HFFc6 (cell line): ENCODE measurements around the gene STXBP2. TPM values are rescaled to one million over a fixed set of nuclear protein-coding genes. Genes with fewer than 3 reads are reported as not detected.
A peak's percentile ranks its signal among the peaks of the same experiment; 100 is the strongest.

Experiments used
- DNase-seq: peaks from one replicate; pipeline ENCODE4 v3.0.0-alpha.2; 2018
- H3K27ac Mint-ChIP-seq: 2 replicates; pipeline ENCODE4 v1.8.0; 2020; ENCODE audit warnings: mild to moderate bottlenecking, mixed read lengths
- H3K27me3 Mint-ChIP-seq: 2 replicates; pipeline ENCODE4 v1.8.0; 2021; ENCODE audit warnings: mild to moderate bottlenecking, moderate library complexity, mixed read lengths; ENCODE audit not compliant: insufficient read depth
- H3K36me3 Mint-ChIP-seq: 2 replicates; pipeline ENCODE4 v1.8.0; 2021; ENCODE audit warnings: low read depth, mixed read lengths
- H3K4me1 Mint-ChIP-seq: 2 replicates; pipeline ENCODE4 v1.8.0; 2020; ENCODE audit warnings: low read depth, mixed read lengths
- H3K4me3 Mint-ChIP-seq: 2 replicates; pipeline ENCODE4 v1.8.0; 2020; ENCODE audit warnings: mild to moderate bottlenecking, moderate library complexity, mixed read lengths
- H3K9me3 Mint-ChIP-seq: 2 replicates; pipeline ENCODE4 v1.8.0; 2020; ENCODE audit warnings: mild to moderate bottlenecking, mixed read lengths
- total RNA-seq, 6 experiments: library from RNA; stranded (reverse); fragmentation: NEBNext Ultra II Directional; extraction: Animal tissue kit (Norgen Biotek cat#: 25700); gene quantifications; 2 replicates in 1 of 6; 3 replicates in 5 of 6; pipeline ENCODE4 v1.2.3, GENCODE V29; 2021
- TF ChIP-seq, protein P1 (sequence below): fragments of 200-600 bp; sonication (generic); IDR thresholded peaks from 2 replicates; pipeline ENCODE4 v1.5.0; 2021; ENCODE audit warnings: antibody characterized with exemption, mild to moderate bottlenecking

STXBP2 gene
- total RNA-seq, 6 experiments from 2014 or later, result 1.8 to 6.7 (median 4.4) TPM

DNA sequence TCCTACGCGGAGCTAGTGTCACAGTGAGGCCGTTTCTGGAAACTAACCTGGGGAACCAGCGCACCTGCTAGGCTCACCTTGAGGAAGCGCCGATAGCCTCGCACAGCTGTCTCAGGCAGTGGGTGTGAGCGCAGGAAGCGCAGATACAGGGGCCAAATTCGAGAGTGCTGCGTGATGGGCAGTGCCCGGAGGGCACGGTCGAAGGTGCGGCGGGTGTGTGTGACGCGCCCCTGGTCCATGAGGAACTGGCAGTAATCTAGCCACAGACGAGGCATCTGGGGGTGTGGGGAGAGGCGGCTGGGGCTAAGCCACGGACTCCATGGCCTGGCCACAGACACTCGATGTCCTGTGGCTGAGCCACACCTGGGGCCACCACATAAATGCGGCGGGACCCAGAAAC lies 9.7 kb upstream of the STXBP2 start:
- Mint-ChIP-seq H3K4me3 (no peak overlapping the region), H3K27me3 (peaks cover 2% of the 10 kb centered on the region), H3K9me3 (no peaks in the 10 kb centered on the region), H3K4me1 (peaks cover 26% of the 10 kb centered on the region), H3K27ac (no peak overlapping the region), H3K36me3 (peaks cover 23% of the 10 kb centered on the region)
- TF ChIP-seq, protein P1, sequence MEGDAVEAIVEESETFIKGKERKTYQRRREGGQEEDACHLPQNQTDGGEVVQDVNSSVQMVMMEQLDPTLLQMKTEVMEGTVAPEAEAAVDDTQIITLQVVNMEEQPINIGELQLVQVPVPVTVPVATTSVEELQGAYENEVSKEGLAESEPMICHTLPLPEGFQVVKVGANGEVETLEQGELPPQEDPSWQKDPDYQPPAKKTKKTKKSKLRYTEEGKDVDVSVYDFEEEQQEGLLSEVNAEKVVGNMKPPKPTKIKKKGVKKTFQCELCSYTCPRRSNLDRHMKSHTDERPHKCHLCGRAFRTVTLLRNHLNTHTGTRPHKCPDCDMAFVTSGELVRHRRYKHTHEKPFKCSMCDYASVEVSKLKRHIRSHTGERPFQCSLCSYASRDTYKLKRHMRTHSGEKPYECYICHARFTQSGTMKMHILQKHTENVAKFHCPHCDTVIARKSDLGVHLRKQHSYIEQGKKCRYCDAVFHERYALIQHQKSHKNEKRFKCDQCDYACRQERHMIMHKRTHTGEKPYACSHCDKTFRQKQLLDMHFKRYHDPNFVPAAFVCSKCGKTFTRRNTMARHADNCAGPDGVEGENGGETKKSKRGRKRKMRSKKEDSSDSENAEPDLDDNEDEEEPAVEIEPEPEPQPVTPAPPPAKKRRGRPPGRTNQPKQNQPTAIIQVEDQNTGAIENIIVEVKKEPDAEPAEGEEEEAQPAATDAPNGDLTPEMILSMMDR, result no peak
- no peak for DNase-seq

DNA sequence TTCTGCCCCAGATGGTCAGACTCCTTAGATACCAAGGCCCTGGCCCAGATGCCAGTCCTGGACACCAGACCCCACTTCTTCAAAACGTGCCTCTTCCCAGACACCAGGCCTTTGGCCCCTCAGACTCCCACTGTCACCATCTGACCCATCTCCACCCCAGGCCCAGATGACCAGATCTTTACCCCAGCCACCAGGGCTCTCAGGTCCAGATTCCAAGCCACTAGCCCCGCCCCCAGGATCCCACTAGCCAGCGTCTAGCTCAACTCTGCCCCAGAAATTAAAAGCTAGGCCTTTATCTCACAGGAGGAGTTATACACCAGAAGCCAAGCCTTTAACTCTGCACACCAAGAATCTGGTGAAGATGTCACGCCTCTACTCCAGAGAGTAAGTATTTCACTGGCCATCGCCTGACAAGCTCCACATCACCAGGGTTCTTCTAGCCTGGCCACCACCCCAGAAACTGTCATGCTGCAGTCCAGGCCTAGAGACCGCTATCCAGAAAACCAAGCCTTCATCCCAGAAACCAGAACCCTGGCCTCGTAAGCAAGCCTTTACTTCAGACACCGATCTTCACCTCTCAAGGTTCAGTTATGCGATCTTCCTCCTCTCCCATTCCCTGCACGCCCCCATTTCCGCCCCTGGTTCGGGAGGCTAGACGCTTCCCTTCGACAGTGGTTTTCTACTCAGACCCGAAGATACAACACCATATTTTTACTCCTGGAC lies 8.2 kb upstream of the STXBP2 start:
- DNase-seq, result no peak
- Mint-ChIP-seq H3K27ac (peak overlapping the region; percentile 94), H3K9me3 (no peaks in the 10 kb centered on the region), H3K27me3 (no peaks in the 10 kb centered on the region; the same call in none of the 2 replicates), H3K36me3 (peaks cover 11% of the 10 kb centered on the region), H3K4me1 (peaks cover 26% of the 10 kb centered on the region), H3K4me3 (peak overlapping the region; percentile 95)
- TF ChIP-seq, protein P1, result no peak

DNA sequence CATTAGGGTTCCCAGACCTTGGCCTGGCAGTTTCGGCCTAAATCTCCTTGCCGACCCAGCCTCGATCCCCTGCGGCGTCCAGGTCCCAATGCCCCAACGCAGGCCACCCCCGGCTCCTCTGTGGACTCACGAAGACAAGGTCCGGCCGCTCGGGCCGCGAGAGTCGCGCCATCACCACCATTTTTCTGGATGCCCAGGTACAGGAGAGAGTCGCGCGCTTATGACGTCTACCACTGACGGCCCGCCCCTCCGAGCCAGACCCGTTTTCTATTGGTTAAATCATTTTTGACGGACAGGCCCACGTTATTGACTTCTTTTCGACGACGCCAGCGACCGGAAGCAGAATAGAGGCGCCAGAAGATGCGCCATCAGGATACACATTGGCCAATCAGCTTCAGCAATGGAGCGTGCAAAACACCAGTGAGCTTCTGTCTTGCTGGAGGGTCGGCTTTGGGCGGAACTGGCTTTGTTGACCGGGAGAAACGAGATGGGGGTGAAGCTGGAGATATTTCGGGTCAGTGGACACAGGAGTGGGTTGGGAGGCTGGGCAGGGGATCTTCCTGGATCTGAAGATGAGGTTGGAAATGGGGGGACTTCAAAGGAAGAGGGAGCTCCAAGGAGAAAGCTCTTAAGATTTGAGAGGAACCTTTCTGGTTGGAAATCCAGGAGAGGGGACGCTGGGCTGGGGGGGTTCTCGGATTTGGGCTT lies 7.4 kb upstream of the STXBP2 start, which contains the start of the genes PET100 and XAB2:
PET100 (plus strand) TSS at position 447 of the 708 bp plus-strand sequence; CDS start at position 488, 41 bp downstream.
XAB2 (minus strand) TSS at position 199 of the 708 bp plus-strand sequence; CDS start at position 181, 18 bp downstream.
- H3K27ac Mint-ChIP-seq, result peak within 1 kb of the TSS; percentile 94
- H3K4me1 Mint-ChIP-seq, result peaks cover 26% of the 10 kb centered on the region
- no peaks in the 10 kb centered on the region; the same call in none of the 2 replicates for H3K27me3 Mint-ChIP-seq
- TF ChIP-seq, protein P1, result no peak
- DNase-seq, result peak; percentile 99
- H3K4me3 Mint-ChIP-seq, result peak within 1 kb of the TSS; percentile 95
- no peaks in the 10 kb centered on the region for H3K9me3 Mint-ChIP-seq
- peaks cover 11% of the 10 kb centered on the region for H3K36me3 Mint-ChIP-seq

- Mint-ChIP-seq H3K4me1 (peaks cover 26% of the 10 kb centered on the region), H3K36me3 (peaks cover 10% of the 10 kb centered on the region), H3K27me3 (no peaks in the 10 kb centered on the region; the same call in none of the 2 replicates), H3K9me3 (no peaks in the 10 kb centered on the region), H3K27ac (no peak overlapping the region), H3K4me3 (no peak overlapping the region)
- DNase-seq, result no peak
- TF ChIP-seq, protein P1, result no peak
These were observed 5.3 kb upstream of the STXBP2 start for GRCh38 chr19:7631577-7631976.

DNA sequence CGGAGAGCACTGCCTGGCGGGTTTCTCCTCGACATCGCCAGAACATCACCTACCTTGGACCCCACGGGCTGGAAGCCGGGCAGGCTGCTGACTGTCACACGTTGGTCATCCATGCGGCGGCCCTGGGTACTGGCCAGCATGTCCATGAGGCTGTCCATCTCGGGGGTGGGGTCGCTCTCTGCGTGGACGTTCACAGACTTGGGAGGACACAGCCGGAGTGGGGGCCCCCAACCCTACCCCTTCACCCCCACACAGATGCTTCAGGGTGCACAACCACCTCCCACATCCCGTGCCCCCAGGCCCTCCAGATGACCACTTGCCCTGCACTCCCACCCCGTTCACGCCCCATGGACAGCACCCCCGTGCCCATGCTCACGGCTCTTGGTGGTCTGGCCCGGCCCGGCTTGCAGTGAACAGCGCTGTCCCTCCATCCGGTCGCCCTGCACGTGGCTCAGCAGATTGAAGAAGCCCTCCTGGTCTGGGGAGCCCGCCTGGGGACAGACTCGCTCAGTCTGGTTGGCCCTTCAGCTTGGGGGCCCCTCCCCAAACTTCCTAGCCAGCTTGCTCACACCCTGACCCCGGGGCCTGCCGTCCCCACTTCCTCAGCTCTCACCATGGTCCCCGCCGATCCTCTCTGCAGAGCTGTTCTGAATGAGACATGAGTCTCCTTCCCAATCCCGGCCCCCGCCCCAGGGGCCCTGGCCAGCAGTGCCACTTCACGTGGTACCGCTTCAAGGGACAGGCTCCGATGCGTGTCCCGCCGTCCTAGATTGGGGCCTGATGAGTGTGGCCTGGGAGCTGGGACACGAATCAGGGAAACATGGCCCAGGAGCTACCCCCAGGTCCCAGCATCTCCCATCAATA lies 4.3 kb upstream of the STXBP2 start:
- no peak overlapping the region for H3K4me3 Mint-ChIP-seq
- no peaks in the 10 kb centered on the region; the same call in none of the 2 replicates for H3K27me3 Mint-ChIP-seq
- DNase-seq, result no peak
- H3K36me3 Mint-ChIP-seq, result peaks cover 5% of the 10 kb centered on the region; the same call in 1 of the 2 replicates
- H3K4me1 Mint-ChIP-seq, result peaks cover 26% of the 10 kb centered on the region
- H3K9me3 Mint-ChIP-seq, result no peaks in the 10 kb centered on the region
- TF ChIP-seq, protein P1, result no peak
- no peak overlapping the region for H3K27ac Mint-ChIP-seq
